Measurements from ENCODE around the gene ASCC1. TPM values are rescaled to one million over a fixed set of nuclear protein-coding genes. Genes with fewer than 3 reads are reported as not detected.

The ASCC1 gene
- total and polyA plus RNA-seq, 2 donors (not counting 1 experiment from before 2014, with no cell fraction given), result 40.2 to 42.1 TPM

DNA sequence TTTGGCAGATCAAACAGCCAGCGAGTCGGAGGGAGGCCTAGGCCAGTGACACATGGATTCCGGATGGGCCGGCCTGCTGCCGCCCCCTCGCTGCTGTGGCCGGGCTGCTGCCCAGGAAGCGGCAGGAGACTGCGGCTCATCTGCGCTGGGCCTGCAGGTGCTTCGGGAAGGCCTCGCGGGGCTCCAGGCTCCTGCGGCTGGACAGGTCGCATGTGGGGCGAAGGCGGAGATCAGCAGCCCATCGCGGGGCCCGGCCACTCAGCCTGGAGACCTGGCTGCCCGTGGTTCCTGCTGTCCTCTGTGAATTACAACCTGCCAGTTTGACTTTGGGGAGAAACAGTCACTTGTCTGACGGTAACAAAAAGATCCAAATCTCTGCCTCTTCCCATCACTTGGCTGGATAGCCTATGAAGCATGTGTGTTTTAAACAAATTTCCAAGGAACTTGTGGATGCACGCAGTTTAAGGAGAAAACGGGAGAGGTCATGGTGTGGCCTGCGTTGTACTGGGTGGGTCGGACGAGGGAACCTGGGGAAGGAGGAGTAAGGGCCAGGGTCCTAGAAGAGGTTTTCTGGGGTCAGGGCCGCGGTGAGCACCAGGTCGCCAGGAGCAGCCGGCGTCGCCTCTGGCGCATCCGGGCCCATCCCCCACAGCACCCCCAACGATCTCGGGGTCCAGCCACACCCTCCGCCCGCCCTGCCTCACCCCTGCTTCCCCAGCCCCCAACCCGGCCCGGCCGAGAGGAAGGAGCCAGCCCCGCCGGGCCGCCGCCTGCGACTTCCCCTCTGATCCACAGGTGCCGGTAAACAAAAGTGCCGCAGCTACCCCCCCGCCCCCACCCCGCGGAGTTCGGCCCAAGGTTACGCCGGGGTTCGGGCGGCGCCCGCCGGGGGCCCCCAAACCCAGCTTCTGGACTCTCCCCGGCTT is 129.3 kb downstream of the ASCC1 start:
- DNase-seq (ENCODE audit: low read depth in 2 of 2), result peak in 1 of 2 donors; percentile 58
- Histone ChIP-seq H3K9ac (ENCODE audit: insufficient read depth, low read length) (no peak overlapping the region), H3K4me1 (ENCODE audit: control insufficient read depth, extremely low read depth, insufficient read depth, low read length) (no peaks in the 10 kb centered on the region), H3K79me2 (ENCODE audit: control insufficient read depth, insufficient read depth, low read length) (no peaks in the 10 kb centered on the region), H3K27me3 (ENCODE audit: control insufficient read depth, insufficient read depth, low read length) (peaks cover 32% of the 10 kb centered on the region), H4K20me1 (ENCODE audit: control insufficient read depth, extremely low read depth, insufficient read depth, low read length) (no peaks in the 10 kb centered on the region), H3K4me2 (ENCODE audit: extremely low read depth, insufficient read depth, low read length) (no peak overlapping the region), H3K36me3 (ENCODE audit: control insufficient read depth, insufficient read depth, low read length) (no peaks in the 10 kb centered on the region), H3K4me3 (replicated peaks in 1 of 4; ENCODE audit: control extremely low read depth in 1 of 4, insufficient read depth in 1 of 4, low read depth in 3 of 4, low read length in 4 of 4) (no peak overlapping the region), H3K9me3 (ENCODE audit: control insufficient read depth, insufficient read depth, low read depth, low read length) (no peaks in the 10 kb centered on the region), H3K27ac (ENCODE audit: insufficient read depth, low read length) (no peak overlapping the region), H2AFZ (ENCODE audit: low read length) (no peak overlapping the region)
- no peak for TF ChIP-seq EZH2 (IDR thresholded peaks at IDR 0.05; ENCODE audit: low read length, missing control alignments)
- TF ChIP-seq, protein P1, sequence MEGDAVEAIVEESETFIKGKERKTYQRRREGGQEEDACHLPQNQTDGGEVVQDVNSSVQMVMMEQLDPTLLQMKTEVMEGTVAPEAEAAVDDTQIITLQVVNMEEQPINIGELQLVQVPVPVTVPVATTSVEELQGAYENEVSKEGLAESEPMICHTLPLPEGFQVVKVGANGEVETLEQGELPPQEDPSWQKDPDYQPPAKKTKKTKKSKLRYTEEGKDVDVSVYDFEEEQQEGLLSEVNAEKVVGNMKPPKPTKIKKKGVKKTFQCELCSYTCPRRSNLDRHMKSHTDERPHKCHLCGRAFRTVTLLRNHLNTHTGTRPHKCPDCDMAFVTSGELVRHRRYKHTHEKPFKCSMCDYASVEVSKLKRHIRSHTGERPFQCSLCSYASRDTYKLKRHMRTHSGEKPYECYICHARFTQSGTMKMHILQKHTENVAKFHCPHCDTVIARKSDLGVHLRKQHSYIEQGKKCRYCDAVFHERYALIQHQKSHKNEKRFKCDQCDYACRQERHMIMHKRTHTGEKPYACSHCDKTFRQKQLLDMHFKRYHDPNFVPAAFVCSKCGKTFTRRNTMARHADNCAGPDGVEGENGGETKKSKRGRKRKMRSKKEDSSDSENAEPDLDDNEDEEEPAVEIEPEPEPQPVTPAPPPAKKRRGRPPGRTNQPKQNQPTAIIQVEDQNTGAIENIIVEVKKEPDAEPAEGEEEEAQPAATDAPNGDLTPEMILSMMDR (conservative IDR thresholded peaks at IDR 0.05 in 1 of 2, IDR thresholded peaks at IDR 0.05 in 1 of 2; ENCODE audit: low read depth in 1 of 2, low read length in 2 of 2), result no peak

DNA sequence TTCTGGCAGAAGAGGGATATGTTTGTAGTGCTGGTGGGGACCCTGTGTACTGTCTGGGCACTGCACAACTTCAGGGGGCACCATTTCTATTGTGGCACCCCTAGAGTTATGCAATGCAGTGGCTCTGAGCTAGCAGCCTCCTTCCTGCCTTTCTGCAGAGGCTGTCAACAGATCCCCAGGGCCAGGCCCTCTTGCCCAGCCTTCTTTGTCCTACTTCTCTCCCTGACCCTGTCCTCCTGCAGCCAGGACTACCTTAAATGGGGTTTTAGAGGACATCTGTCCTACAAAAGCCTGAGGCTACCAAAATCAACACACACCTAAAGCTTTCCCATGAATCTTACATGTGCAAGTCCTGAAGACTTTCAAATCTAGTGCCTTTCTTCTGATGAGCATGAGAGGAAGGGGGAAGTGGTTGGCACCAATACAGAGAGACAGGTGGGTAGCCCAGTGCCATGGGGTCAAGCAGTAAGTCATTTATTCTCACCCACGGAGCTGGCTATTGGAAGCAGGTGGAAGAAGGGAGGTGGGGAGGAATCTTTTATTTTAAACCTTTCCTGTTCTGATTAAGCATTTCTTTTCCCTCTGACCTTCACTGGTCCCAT is 130.1 kb downstream of the ASCC1 start:
- Histone ChIP-seq H2AFZ (ENCODE audit: low read length) (no peak overlapping the region), H3K4me3 (replicated peaks in 1 of 4; ENCODE audit: control extremely low read depth in 1 of 4, insufficient read depth in 1 of 4, low read depth in 3 of 4, low read length in 4 of 4) (no peak overlapping the region), H3K4me1 (ENCODE audit: control insufficient read depth, extremely low read depth, insufficient read depth, low read length) (no peaks in the 10 kb centered on the region), H3K9me3 (ENCODE audit: control insufficient read depth, insufficient read depth, low read depth, low read length) (no peaks in the 10 kb centered on the region), H4K20me1 (ENCODE audit: control insufficient read depth, extremely low read depth, insufficient read depth, low read length) (no peaks in the 10 kb centered on the region), H3K9ac (ENCODE audit: insufficient read depth, low read length) (no peak overlapping the region), H3K79me2 (ENCODE audit: control insufficient read depth, insufficient read depth, low read length) (no peaks in the 10 kb centered on the region), H3K4me2 (ENCODE audit: extremely low read depth, insufficient read depth, low read length) (no peak overlapping the region), H3K27ac (ENCODE audit: insufficient read depth, low read length) (no peak overlapping the region), H3K36me3 (ENCODE audit: control insufficient read depth, insufficient read depth, low read length) (no peaks in the 10 kb centered on the region), H3K27me3 (ENCODE audit: control insufficient read depth, insufficient read depth, low read length) (peaks cover 32% of the 10 kb centered on the region)
- DNase-seq (ENCODE audit: low read depth in 2 of 2), result no peak
- no peak for TF ChIP-seq EZH2 (IDR thresholded peaks at IDR 0.05; ENCODE audit: low read length, missing control alignments)
- TF ChIP-seq, protein P1 (conservative IDR thresholded peaks at IDR 0.05 in 1 of 2, IDR thresholded peaks at IDR 0.05 in 1 of 2; ENCODE audit: low read depth in 1 of 2, low read length in 2 of 2), result no peak

DNA sequence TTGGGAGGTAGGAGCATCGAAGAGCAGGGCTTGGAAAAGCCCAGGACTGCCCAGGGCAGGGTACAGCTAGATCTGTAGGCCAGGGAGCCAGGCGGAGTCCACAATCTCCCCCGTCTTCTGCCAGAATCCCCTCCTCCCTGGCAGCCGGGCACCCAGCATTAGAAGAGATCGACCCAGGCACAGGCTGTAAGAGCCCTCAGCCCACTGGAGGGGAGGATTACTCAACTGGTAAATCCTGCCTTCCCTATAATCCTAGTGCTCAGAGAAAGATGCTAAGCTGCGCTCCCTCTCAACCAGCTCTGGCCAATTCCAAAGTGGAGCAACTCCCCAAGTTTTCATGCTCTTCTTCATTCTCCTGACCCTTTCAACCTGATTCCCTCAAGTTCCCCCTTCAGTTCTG is 130.9 kb downstream of the ASCC1 start:
- Histone ChIP-seq H3K4me1 (ENCODE audit: control insufficient read depth, extremely low read depth, insufficient read depth, low read length) (no peaks in the 10 kb centered on the region), H3K4me3 (replicated peaks in 1 of 4; ENCODE audit: control extremely low read depth in 1 of 4, insufficient read depth in 1 of 4, low read depth in 3 of 4, low read length in 4 of 4) (no peak overlapping the region), H3K27me3 (ENCODE audit: control insufficient read depth, insufficient read depth, low read length) (peaks cover 32% of the 10 kb centered on the region), H3K79me2 (ENCODE audit: control insufficient read depth, insufficient read depth, low read length) (no peaks in the 10 kb centered on the region), H2AFZ (ENCODE audit: low read length) (no peak overlapping the region), H3K4me2 (ENCODE audit: extremely low read depth, insufficient read depth, low read length) (no peak overlapping the region), H4K20me1 (ENCODE audit: control insufficient read depth, extremely low read depth, insufficient read depth, low read length) (no peaks in the 10 kb centered on the region), H3K27ac (ENCODE audit: insufficient read depth, low read length) (no peak overlapping the region), H3K9me3 (ENCODE audit: control insufficient read depth, insufficient read depth, low read depth, low read length) (no peaks in the 10 kb centered on the region), H3K9ac (ENCODE audit: insufficient read depth, low read length) (no peak overlapping the region), H3K36me3 (ENCODE audit: control insufficient read depth, insufficient read depth, low read length) (no peaks in the 10 kb centered on the region)
- TF ChIP-seq EZH2 (IDR thresholded peaks at IDR 0.05; ENCODE audit: low read length, missing control alignments), result no peak
- TF ChIP-seq, protein P1 (conservative IDR thresholded peaks at IDR 0.05 in 1 of 2, IDR thresholded peaks at IDR 0.05 in 1 of 2; ENCODE audit: low read depth in 1 of 2, low read length in 2 of 2), result no peak
- DNase-seq (ENCODE audit: low read depth in 2 of 2), result no peak
